Nephron progenitor cell (in vitro differentiated cells): ENCODE measurements around the gene RAB6A.
A peak's percentile ranks its signal among the peaks of the same experiment; 100 is the strongest.

Experiments
- DNase-seq: peaks from one replicate; pipeline ENCODE4 v3.0.0; 2021
- H3K27ac Mint-ChIP-seq: 2 replicates; pipeline ENCODE4 v1.8.0; 2021; ENCODE audit warnings: mild to moderate bottlenecking, moderate library complexity, mixed read lengths
- H3K27me3 Mint-ChIP-seq: 2 replicates; pipeline ENCODE4 v1.8.0; 2021; ENCODE audit warnings: mild to moderate bottlenecking, low read depth, mixed read lengths; ENCODE audit not compliant: poor library complexity
- H3K36me3 Mint-ChIP-seq: 2 replicates; pipeline ENCODE4 v1.8.0; 2021; ENCODE audit warnings: low read depth, mixed read lengths
- H3K4me1 Mint-ChIP-seq: 2 replicates; pipeline ENCODE4 v1.8.0; 2021; ENCODE audit warnings: mixed read lengths
- H3K4me3 Mint-ChIP-seq: 2 replicates; pipeline ENCODE4 v1.8.0; 2021; ENCODE audit warnings: mild to moderate bottlenecking, moderate library complexity, mixed read lengths
- H3K9me3 Mint-ChIP-seq: 2 replicates; pipeline ENCODE4 v1.8.0; 2021; ENCODE audit warnings: mild to moderate bottlenecking, moderate library complexity, mixed read lengths
- CTCF ChIP-seq: fragments of 200-600 bp; sonication (generic); IDR thresholded peaks from 2 replicates; pipeline ENCODE4 v1.5.0; 2021; ENCODE audit warnings: antibody characterized with exemption

Gene RAB6A

DNA sequence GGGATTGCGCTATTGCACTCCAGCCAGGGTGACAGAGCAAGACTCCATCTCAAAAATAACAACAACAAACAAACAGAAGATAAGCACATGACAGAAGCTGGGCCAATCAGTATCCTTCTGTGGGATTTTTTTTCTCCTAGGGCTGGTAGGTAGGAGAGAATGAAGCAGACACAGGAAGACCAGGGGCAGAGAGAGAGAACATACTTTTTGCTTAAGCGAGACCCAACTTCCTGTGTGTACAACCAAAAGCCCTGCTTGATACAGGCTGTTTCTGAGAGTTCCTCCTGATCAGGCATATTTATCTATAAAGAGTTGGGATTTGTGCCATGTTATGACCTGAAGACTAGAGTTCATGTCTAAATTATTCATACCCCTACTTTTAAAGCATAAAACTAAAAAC is 126.9 kb downstream of the RAB6A start:
- peaks cover 8% of the 10 kb centered on the region for H3K36me3 Mint-ChIP-seq
- no peak for DNase-seq
- peaks cover 7% of the 10 kb centered on the region for H3K4me1 Mint-ChIP-seq
- no peak overlapping the region for H3K27ac Mint-ChIP-seq
- H3K27me3 Mint-ChIP-seq, result peaks cover 8% of the 10 kb centered on the region
- no peak overlapping the region for H3K4me3 Mint-ChIP-seq
- peaks cover 25% of the 10 kb centered on the region for H3K9me3 Mint-ChIP-seq
- no peak for TF ChIP-seq CTCF

DNA sequence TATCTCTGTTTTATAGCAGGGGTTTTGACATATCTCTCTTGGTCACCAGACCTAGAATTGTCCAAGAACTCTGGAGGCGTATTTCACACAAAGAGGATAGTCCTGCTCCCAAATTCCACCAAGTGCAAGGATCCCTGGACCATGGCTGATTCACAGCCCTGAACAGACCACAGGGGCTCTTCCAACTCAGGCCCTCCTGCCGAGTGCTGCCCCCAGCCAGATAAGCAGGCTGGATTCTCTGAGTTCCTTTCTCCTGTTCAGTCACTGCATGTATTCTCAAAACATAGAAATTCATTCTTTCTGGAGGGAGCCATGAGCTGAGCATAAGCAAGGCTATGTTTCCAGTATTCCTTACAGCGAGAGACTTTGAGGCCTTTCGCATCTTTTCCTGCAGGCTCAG is 127.9 kb downstream of the RAB6A start:
- Mint-ChIP-seq H3K27ac (no peak overlapping the region), H3K9me3 (peaks cover 25% of the 10 kb centered on the region), H3K36me3 (peaks cover 8% of the 10 kb centered on the region), H3K4me3 (no peak overlapping the region), H3K27me3 (peaks cover 8% of the 10 kb centered on the region), H3K4me1 (peaks cover 17% of the 10 kb centered on the region)
- no peak for DNase-seq
- no peak for TF ChIP-seq CTCF

DNA sequence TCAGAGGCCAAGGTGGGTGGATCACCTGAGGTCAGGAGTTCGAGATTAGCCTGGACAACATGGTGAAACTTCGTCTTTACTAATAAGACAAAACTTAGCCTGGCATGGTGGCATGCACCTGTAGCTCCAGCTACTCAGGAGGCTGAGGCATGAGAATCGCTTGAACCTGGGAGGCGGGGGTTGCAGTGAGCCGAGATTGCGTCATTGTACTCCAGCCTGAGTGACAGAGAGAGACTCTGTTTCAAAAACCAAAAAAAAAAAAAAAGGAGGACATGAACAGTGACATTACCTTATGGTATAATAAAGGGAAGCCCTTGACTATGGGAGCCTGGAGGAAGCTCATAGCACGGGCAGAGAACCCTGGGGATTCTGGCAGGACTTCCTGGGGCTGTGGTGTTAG is 131.0 kb downstream of the RAB6A start:
- DNase-seq, result no peak
- Mint-ChIP-seq H3K4me1 (peaks cover 21% of the 10 kb centered on the region), H3K27me3 (peaks cover 14% of the 10 kb centered on the region), H3K36me3 (peaks cover 8% of the 10 kb centered on the region), H3K4me3 (no peak overlapping the region), H3K9me3 (peaks cover 25% of the 10 kb centered on the region), H3K27ac (no peak overlapping the region)
- no peak for TF ChIP-seq CTCF

DNA sequence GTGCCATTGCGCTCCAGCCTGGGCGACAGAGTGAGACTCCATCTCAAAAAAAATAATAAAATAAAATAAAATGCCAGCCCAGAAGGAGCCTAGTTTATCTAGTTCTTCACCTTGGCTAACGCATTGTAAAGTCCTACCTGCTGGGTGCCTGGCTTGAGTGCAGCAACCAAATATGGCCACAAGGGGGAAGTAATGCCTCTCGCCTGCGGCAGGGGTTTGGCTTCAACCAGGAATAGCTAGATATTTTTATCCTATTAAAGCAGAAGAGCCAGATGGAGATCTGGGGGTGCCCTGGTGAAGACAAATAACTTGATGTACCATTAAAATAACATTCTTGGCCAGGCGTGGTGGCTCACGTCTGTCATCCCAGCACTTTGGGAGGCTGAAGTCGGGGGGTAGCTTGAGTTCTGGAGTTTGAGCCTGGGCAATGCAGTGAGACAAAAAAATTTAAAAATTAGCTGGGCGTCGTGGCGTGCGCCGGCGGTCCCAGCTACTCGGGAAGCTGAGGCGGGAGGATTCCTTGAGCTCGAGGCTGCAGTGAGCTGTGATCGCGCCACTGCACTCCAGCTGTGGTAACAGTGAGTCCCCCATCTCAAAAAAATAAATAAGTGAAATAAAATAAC is 135.1 kb downstream of the RAB6A start:
- peaks cover 36% of the 10 kb centered on the region for H3K4me1 Mint-ChIP-seq
- peaks cover 2% of the 10 kb centered on the region for H3K9me3 Mint-ChIP-seq
- H3K36me3 Mint-ChIP-seq, result no peaks in the 10 kb centered on the region
- peaks cover 30% of the 10 kb centered on the region for H3K27me3 Mint-ChIP-seq
- H3K4me3 Mint-ChIP-seq, result no peak overlapping the region
- no peak overlapping the region for H3K27ac Mint-ChIP-seq
- peak; percentile 90 for TF ChIP-seq CTCF
- peak; percentile 76 for DNase-seq
